ENCODE measurements around the gene ZCCHC17. TPM values are rescaled to one million over a fixed set of nuclear protein-coding genes. Genes with fewer than 3 reads are reported as not detected.
"Not testable (repeated sequence)": the region's sequence is repeated elsewhere in the genome, so short reads cannot be mapped to it uniquely, and the experiment has no call there.

The ZCCHC17 gene
- total RNA-seq, 2 experiments from 2014 or later: 30.3 to 34.3 TPM

DNA sequence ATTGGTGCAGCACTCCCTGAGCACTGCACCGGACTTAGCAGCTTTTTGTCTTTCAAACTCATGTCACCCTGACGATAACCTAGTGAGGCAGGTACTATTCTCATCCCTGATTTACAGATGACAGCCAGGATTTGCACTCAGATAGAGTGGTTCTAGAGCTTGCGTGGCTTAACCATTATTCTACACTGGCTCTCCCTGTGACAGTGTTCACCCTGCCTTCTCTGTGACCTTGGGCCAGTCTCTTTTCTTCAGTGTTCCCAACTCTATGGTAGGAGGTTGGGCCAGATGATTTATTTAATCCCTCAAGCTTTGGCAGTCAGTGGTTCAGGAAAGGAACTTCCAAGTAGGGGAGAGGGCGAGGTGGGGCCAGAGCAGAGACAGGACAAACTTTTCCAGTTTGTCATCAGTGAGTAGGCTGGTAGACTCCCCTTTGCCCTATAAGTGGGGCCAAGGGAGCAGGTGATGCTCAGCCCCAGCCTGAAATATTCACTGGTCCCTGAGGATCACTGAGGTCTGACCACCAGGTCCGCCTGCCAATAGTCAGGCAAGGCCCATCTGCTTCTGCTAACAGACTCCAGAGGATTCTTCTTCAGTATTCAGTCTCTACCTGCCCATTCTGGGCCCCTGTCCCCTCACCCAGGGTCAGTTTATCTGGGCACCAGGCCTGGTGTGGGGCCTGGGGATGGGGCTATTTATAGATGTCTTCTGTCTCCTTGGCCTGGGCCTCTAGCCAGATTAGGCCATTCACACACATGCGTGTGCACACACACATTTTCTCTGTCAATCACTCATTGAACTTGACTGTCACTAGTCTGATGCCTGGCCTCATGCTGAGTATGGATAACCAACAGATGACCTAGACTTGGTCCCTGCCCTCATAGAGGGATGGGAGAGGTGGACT lies 84.8 kb downstream of the ZCCHC17 start:
- CTCF ChIA-PET: no interaction called here

DNA sequence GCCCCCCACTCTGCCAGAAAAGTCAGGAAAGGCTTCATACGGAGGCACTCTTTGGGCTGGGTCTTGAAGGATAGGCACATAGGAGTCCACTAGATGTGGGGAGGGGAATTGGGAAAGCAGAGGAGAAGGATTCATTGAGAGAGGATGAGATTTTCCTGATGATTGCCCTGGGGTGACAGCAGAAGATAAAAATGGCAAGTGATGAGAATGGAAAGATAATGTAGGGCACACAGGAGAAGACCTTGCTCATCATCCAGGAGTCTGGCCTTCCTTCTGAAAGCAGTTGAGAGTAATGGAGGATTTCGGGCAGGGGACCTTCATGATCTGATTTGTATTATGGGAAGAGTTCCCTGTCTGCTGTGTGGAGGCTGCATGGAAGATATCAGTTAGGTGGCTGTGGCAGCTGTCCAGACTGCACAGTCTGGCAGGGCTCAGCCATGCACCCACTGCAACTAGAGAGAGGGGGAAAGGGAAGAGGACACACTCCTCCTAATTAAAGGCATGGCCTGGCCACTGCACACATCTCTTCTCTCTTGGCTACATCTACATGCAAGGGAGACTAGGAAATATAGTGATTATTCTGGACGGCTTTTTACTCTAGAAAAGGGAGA lies 85.7 kb downstream of the ZCCHC17 start:
- ChIA-PET CTCF (no interaction called here), POLR2A (no interaction called here)

More for the DNA sequence above, 84.8 kb downstream of the ZCCHC17 start:
- POLR2A ChIA-PET: no interaction called here

DNA sequence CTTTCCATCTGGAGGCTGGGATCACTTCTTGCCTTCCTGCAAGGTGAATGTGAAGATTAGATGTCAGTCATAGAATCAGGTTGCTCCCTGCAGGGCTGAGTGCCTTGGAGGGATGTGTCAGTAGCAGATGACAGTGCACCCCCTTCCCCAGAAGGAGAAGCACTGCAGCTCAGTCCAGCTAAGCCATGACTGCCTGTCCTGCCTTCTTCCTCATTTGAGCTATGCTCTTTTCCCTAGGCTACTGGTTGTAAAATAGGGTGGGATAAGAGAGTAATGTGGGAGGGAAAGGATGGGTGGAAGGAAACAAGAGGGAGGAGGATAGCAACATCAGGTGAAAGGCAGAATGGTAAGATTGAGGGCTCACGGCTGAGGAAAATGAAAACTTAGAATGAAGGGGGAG lies 87.1 kb downstream of the ZCCHC17 start:
- ChIA-PET CTCF (interaction anchor here (1.1 kb wide), 1 partner anchor 11 kb away, joined by 5 read pairs; no protein-coding TSS in a partner anchor), POLR2A (no interaction called here)

DNA sequence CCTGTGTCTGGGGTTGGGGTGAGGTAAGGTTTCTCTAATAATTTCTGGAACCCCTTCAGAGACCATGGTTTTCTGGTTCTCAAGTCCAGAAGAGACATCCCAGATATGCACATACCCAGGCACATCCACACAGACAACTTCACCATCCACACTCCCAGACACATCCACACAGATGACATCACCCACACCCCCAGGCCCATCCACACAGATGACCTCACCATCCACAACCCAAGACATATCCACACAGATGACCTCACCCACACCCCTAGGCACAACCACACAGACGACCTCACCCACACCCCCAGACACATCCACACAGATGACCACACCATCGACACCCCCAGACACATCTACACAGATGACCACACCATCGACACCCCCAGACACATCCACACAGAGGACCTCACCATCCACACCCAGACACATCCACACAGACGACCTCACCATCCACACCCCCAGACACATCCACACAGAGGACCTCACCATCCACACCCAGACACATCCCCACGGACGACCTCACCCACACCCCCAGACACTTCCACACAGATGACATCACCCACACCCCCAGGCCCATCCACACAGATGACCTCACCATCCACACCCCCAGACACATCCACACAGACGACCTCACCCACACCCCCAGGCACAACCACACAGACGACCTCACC lies 89.9 kb downstream of the ZCCHC17 start:
- CTCF ChIA-PET, POLR2A ChIA-PET: not testable (repeated sequence)

DNA sequence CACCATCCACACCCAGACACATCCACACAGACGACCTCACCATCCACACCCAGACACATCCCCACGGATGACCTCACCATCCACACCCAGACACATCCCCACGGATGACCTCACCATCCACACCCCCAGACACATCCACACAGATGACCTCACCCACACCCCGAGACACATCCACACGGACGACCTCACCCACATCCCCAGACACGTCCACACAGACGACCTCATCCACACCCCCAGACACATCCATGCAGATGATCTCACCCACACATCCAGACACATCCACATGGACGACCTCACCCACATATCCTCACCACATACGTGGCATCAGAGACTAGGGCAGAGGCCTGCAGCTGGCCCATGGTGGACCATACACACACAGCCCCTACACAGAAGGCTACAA lies 90.8 kb downstream of the ZCCHC17 start:
- POLR2A ChIA-PET: no interaction called here
- CTCF ChIA-PET: no interaction called here

DNA sequence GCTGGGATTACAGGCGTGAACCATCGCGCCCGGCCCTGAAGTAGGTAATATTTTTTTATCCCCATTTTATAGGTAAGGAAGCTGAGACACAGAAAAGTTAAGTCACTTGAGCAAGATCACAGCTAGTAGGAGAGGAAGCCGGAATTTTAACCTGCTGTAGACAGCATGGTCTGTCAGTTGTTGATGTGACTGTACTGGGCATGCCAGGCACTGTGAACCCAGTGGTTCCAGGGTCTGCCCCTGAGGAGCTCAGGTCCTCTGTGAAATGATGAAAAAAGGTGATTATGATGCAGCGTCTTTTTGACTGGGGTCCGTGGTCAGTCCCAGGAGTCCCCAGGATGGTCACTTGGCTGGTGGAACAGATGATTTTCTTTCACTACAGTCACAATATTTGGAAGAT lies 92.8 kb downstream of the ZCCHC17 start:
- CTCF ChIA-PET: no interaction called here

DNA sequence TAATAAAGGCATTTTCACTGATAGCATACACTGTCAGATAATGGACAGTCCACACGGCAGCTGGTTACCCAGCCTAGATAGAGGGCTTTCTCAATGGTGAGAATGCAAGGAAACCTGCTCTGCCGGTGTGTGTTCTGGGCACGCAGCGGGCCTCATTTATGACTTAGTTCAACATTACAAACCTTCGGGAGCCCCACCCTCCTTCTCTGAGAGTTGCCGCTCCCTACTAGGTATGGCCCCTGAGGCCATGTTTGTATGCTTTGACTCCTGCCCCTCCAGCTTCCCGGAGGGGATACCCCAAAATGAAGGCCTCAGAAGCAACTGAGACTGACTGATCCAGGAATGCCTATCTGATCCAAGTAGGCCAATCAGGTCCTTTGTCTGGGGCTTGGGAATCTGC lies 93.2 kb downstream of the ZCCHC17 start:
- CTCF ChIA-PET: no interaction called here
- POLR2A ChIA-PET: no interaction called here

More for the DNA sequence above, 92.8 kb downstream of the ZCCHC17 start:
- POLR2A ChIA-PET: no interaction called here

DNA sequence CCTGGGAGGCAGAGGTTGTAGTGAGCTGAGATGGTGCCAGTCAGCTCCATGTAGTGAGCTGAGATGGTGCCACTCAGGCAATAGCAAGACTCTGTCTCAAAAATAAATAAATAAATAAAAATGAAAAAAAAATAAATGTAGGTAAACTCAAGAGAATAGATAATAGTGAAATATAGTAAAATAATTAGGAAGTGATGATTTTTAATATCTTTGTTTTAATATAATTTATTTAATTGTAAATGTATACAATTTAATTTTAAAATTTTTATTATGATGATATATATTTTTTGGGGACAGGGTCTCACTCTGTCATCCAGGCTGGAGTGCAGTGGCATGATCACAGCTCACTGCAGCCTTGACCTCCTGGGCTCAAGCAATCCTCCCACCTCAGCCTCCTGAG lies 96.6 kb downstream of the ZCCHC17 start:
- CTCF ChIA-PET: interaction anchor here (0.9 to 3.4 kb wide), 3 partner anchors 17 to 156 kb away, joined by 3 to 20 read pairs (median 11); no protein-coding TSS in a partner anchor

DNA sequence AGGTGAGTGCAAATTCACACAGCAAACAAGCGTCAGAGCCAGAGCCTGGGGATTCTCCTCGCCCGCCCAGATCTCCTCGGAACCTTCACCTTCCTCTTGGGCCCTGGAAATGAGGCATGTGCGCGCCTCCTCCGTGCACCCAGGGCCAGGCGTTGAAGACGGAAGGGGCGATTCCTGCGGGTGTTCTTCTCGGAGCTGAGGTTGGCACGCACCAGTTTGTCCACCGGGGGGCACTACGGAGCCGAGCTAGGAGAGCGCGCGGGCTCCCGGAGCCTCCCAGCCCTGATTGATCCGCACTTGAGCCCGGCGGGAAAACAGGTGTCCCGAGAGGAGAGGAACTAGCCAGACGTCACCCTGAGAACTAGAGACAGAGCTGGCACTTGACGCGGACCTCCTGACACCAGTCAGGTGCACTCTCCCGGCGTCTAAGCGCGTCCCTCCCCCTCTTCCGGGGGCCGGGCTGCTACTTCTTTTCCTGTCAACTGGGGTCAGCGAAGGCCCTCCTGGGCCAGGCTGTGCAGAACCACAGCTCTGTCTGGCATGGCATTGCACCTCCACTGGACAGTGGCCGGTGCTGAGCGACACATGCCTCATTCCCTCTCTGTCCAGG lies 97.9 kb downstream of the ZCCHC17 start:
- CTCF ChIA-PET: interaction anchor here (0.6 to 3.4 kb wide), 18 partner anchors 11 to 395 kb away, joined by 3 to 20 read pairs (median 4); partner anchors contain the start of gene FABP3
- POLR2A ChIA-PET: interaction anchor here (1.0 kb wide), 1 partner anchor 100 kb away, joined by 5 read pairs; no protein-coding TSS in a partner anchor

More for the DNA sequence above, 96.6 kb downstream of the ZCCHC17 start:
- POLR2A ChIA-PET: no interaction called here

DNA sequence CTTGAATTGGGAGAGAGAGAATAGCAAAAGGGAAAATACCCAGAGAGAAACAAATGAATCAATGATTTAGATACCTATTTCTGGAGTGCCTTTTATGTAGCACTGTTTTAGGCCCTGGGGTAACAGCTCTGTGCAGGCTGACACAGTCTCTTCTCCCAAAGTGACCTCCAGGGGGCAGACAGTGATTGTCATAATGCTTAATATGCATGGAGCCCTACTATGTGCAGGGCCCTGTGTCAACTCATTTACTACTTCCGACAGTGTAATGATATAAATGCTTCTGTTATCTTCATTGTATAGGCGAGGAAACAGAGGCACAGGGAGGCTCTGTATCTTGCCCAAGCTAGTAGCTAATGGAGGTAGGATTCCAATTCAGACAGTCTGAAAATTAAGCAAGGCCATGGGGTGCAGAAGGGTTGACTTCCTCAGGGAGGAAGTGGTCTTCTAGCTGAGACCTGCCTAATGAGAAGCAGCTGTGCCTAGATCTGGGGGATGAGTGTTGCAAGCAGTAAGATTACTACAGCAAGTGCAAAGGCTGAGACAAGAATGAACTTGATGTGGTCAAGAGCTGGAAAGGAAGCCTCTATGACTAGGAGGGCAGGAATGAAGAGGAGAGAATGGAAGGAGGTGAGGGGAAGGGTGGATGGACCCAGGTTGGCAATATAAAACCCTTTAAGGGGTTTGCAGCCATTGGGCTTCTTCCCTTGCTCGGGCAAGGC lies 100.0 kb downstream of the ZCCHC17 start:
- CTCF ChIA-PET: interaction anchor here (1.1 to 3.4 kb wide), 2 partner anchors 21 to 152 kb away, joined by 3 to 20 read pairs; no protein-coding TSS in a partner anchor
- POLR2A ChIA-PET: no interaction called here

DNA sequence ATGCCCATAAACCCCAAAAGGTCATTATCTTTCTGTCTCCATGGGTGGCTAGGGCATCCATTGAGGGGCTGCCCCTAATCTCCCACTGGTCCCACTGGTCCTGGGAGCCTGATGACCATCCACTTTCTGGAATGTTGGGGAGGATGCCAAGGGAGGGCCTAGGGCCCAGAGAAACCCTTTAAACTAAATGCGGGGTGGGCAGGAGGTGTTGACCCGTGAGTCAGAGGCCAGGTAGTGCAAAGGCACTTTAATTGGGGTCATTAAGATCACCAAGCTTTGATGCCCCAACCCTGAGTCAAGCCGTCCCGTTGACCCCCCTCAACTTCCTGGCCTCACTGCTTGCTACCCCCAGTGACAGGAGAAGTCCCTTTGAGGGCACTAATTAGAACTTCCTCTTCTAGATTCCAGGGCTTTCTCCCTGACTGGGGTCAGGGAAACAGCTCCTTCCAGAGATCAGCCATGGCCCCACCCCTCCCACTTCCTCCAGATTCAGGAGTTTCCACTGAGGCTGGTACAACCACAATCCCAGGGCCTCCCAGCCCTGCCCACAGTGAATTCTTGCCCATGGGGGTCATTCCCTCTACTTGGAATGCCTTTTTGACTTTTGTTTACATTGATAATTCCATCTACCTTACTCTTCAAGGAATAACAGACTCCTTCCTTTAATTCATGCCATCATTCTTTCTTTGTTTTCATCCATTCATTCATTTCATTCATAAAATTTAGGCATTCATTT lies 100.7 kb downstream of the ZCCHC17 start:
- POLR2A ChIA-PET: no interaction called here
- CTCF ChIA-PET: interaction anchor here (1.1 kb wide), 1 partner anchor 20 kb away, joined by 3 read pairs; no protein-coding TSS in a partner anchor

DNA sequence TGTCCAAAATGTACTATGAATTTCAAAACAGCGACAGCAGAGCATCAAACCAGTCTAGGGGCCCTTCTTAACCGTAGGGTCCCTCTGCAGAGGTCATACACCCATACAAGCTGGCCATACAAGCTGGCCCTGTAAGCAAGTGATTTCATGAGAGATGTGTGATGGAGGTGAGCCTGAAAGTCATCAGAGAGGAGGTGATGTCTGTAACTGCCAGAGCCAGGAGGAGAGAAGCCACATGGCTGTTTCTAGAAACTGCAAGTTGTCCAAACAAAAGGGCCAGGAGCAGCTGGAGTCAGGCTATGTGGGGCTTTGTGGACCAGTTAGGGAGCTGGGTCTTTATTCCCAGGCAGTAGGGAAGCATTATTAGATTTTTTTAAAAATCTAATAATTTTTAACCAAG lies 101.4 kb downstream of the ZCCHC17 start:
- ChIA-PET CTCF (no interaction called here), POLR2A (no interaction called here)

DNA sequence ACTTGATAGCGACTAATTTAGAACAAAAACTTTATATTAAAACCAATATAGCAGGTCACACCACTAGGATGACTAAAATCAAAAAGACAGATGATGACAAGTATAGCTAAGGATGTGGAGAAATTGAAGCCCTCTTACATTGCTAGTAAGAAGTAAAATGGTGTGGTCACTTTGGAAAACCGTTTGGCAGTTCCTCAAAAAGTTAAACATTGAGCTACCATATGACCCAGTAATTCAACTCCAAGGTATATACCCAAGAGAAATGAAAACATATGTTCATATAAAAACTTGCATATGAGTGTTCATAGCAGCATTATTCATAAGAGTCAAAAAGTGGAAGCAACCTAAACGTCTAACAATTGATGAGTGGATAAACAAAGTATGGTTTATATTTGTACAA lies 103.1 kb downstream of the ZCCHC17 start:
- ChIA-PET POLR2A (no interaction called here), CTCF (no interaction called here)

DNA sequence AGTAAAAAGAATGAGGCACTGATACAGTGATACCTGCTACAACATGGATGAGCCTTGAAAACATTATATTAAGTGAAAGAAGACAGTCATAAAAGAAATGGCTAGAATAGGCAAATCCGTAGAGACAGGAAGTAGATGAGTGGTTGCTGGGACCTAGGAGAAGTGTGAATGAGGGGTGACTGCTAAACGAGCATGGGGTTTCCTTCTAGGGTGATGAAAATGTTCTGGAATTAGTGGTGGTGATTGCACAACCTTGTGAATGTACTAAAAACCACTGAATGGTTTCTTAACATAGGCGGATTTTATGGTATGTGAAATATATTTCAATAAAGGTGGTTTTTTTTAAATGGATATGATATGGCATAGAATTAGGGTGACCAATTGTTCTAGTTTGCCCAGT lies 103.6 kb downstream of the ZCCHC17 start:
- POLR2A ChIA-PET: no interaction called here

DNA sequence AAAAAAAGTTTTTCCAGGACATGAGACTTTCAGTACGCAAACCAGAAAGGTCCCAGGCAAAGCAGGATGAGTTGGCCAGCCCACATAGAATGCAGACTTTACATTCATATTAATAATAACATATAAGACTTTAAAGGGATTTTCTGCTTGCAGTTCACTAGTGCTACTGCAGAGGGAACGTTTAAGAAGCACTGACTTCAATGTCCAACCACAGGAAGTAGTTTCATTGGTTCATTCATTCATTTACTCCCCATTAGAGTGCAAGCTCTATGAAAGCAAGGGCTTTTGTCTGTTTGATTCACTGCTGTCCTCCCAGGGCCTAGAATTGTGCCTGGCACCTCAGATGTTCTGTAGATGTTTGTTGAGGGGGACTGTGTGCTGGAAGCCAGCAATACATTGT lies 104.4 kb downstream of the ZCCHC17 start:
- ChIA-PET POLR2A (no interaction called here), CTCF (no interaction called here)

More for the DNA sequence above, 103.6 kb downstream of the ZCCHC17 start:
- CTCF ChIA-PET: no interaction called here

DNA sequence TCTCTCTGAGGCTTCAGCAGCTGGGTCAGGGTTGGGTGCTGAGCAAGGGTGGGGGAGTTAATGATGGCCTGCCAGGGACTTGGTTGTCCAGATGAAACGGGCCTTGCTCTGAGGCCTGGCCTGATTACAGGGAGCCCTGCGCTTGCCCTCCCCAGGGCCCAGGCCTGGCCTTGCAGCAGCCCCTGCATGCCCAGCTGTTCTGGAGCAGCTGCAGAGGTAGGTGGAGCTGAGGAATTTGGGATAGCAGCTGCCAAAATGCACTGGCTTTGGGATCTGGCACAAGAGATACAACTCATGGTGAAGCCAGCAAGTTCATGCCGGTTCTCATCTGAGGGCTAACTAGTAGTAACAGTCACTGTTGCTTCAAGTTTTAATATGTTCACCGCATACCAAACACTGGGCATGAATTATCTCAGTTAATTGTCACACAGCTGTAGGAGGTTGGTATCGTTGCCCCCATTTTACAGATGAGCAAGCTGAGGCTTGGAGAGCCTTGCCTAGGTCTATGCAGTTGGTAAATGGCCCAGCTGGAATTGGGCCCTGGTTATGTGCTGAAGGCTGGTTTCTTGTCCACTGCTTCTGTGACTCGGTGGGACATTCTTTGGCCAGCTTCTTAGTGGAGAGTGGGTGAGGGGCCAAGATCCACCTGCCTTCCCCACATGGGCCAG lies 108.9 kb downstream of the ZCCHC17 start:
- ChIA-PET CTCF (interaction anchor here (1.5 kb wide), 1 partner anchor 11 kb away, joined by 7 read pairs; no protein-coding TSS in a partner anchor), POLR2A (interaction anchor here (0.5 kb wide), 1 partner anchor 122 kb away, joined by 3 read pairs; no protein-coding TSS in a partner anchor)

DNA sequence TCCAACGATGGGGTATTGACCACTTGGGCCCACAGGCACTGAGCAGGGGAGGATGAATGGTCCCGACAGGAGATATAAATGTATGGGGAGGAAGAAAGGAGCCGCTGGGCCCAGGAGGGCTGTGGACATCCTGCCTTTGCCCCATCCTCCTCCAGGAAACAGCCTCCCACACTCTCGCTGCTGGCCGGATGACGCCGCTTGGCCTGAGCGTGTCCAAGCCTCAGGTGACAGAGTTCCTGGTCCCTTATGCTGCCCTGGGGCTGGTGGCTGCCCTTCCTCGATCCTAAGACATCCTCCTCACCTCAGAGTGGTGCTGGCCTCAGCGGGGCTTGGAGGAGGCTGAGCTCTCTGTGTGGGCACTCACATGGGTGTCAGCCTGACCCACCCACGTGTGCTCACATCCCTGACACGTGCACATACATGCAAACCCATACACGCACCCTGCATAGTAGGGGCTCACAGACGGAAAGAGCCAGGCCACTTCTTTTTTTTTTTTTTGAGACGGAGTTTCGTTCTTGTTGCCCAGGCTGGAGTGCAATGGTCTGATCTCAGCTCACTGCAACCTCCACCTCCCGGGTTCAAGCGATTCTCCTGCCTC lies 110.3 kb downstream of the ZCCHC17 start:
- POLR2A ChIA-PET: no interaction called here
- CTCF ChIA-PET: no interaction called here
